HepG2 (cell line): ENCODE data around the gene PMIS2. TPM values are rescaled to one million over a fixed set of nuclear protein-coding genes. Genes with fewer than 3 reads are reported as not detected.

ENCODE experiments used
- AHDC1 ChIP-seq: sonication (generic); formaldehyde crosslinking; IDR thresholded peaks from 2 replicates; pipeline ENCODE4 v1.5.1; 2020; ENCODE audit warnings: mild to moderate bottlenecking, missing genetic modification reagents, borderline replicate concordance
- BORCS8-MEF2B ChIP-seq: sonication (generic); formaldehyde crosslinking; IDR thresholded peaks from 2 replicates; pipeline ENCODE4 v1.8.0; 2022; ENCODE audit warnings: mild to moderate bottlenecking, missing genetic modification reagents
- CBX5 ChIP-seq: sonication (generic); formaldehyde crosslinking; IDR thresholded peaks from 2 replicates; pipeline ENCODE4 v1.4.0; 2020; ENCODE audit warnings: missing genetic modification reagents, borderline replicate concordance
- GABPA ChIP-seq, 2 experiments: IDR thresholded peaks; 2 replicates each; pipeline ENCODE4 v1.6.1; 2011 to 2016; ENCODE audit warnings: low read depth in 2 of 2, low read length in 1 of 2, missing biosample characterization in 1 of 2, missing genetic modification characterization in 1 of 2
- GTF3A ChIP-seq: sonication (generic); formaldehyde crosslinking; conservative IDR thresholded peaks from 2 replicates; pipeline ENCODE4 v1.4.0; 2020; ENCODE audit warnings: mild to moderate bottlenecking, missing genetic modification reagents
- HMGXB3 ChIP-seq: sonication (generic); formaldehyde crosslinking; IDR thresholded peaks from 2 replicates; pipeline ENCODE4 v1.4.0; 2020; ENCODE audit warnings: missing genetic modification reagents, borderline replicate concordance
- KDM5A ChIP-seq: fragments of 200-600 bp; sonication (generic); IDR thresholded peaks from 2 replicates; pipeline ENCODE4 v1.7.0; 2018; ENCODE audit warnings: antibody characterized with exemption, mild to moderate bottlenecking, low read length, borderline replicate concordance
- KDM5B ChIP-seq: sonication (generic); formaldehyde crosslinking; IDR thresholded peaks from 2 replicates; pipeline ENCODE4 v1.4.0; 2020; ENCODE audit warnings: missing genetic modification reagents, mild to moderate bottlenecking, borderline replicate concordance
- MYPOP ChIP-seq: sonication (generic); formaldehyde crosslinking; IDR thresholded peaks from 2 replicates; pipeline ENCODE4 v1.8.1; 2023; ENCODE audit warnings: mild to moderate bottlenecking, moderate library complexity, missing genetic modification reagents
- ONECUT2 ChIP-seq: sonication (generic); formaldehyde crosslinking; IDR thresholded peaks from 2 replicates; pipeline ENCODE4 v1.4.0; 2020; ENCODE audit warnings: missing genetic modification reagents
- SIN3A ChIP-seq: IDR thresholded peaks from 2 replicates; pipeline ENCODE4 v1.6.1; 2011; ENCODE audit warnings: low read depth, mild to moderate bottlenecking, control low read depth, low read length, borderline replicate concordance
- SMARCC2 ChIP-seq: fragments of 450-650 bp; IDR thresholded peaks from 2 replicates; pipeline ENCODE4 v1.6.1; 2017; ENCODE audit warnings: antibody characterized with exemption, mild to moderate bottlenecking
- SNAPC2 ChIP-seq: sonication (generic); formaldehyde crosslinking; IDR thresholded peaks from 2 replicates; pipeline ENCODE4 v1.8.1; 2022; ENCODE audit warnings: mild to moderate bottlenecking, missing genetic modification reagents
- TOE1 ChIP-seq: sonication (generic); formaldehyde crosslinking; IDR thresholded peaks from 2 replicates; pipeline ENCODE4 v1.4.0; 2020; ENCODE audit warnings: mild to moderate bottlenecking, missing genetic modification reagents
- TOPORS ChIP-seq: sonication (generic); formaldehyde crosslinking; IDR thresholded peaks from 2 replicates; pipeline ENCODE4 v1.8.0; 2023; ENCODE audit warnings: mild to moderate bottlenecking, missing genetic modification reagents
- ZNF557 ChIP-seq: sonication (generic); formaldehyde crosslinking; IDR thresholded peaks from 2 replicates; pipeline ENCODE4 v1.4.0; 2020; ENCODE audit warnings: missing genetic modification reagents
- ZNF652 ChIP-seq: IDR thresholded peaks from 2 replicates; pipeline ENCODE4 v1.6.1; 2016; ENCODE audit warnings: low read depth, borderline replicate concordance
- polyA plus RNA-seq, 8 experiments: library from polyadenylated mRNA; depleted of rRNA in 3 of 8; stranded (reverse) in 7 of 8; unstranded in 1 of 8; fragments of >200 nt; fragmentation: Illumina TruSeq in 4 of 8; extraction: Trizol in 4 of 8; gene quantifications; 2 replicates each; pipeline versions ENCODE4 v1.2.1 to v1.2.3, GENCODE V29; 2011 to 2016; ENCODE audit warnings: low read depth in 4 of 8, missing spikeins in 1 of 8, mixed read lengths in 1 of 8; ENCODE audit not compliant: insufficient read depth in 1 of 8
- total RNA-seq, 5 experiments: library from RNA; depleted of rRNA; stranded (reverse); fragments of >200 nt; fragmentation: Illumina TruSeq; extraction: Trizol; gene quantifications; 2 replicates each; pipeline ENCODE4 v1.2.3, GENCODE V29; 2016; ENCODE audit warnings: low read depth in 1 of 5

The PMIS2 gene
- total and polyA plus RNA-seq, 2 of the 13 experiments (the other 11 are each of a cell fraction or from before 2014, with no cell fraction given) = not detected

- TF ChIP-seq AHDC1 (CRISPR knock-in tag) (no peak; the same call in 1 of the 2 replicates), KDM5A (peak; percentile 100), TOE1 (no peak), KDM5B (CRISPR knock-in tag) (no peak; the same call in 1 of the 2 replicates), HMGXB3 (peak; percentile 97), MYPOP (CRISPR knock-in tag) (peak; percentile 78), CBX5 (CRISPR knock-in tag) (peak; percentile 73; the same call in 1 of the 2 replicates), ZNF652 (CRISPR knock-in tag) (no peak; the same call in 1 of the 2 replicates), ZNF557 (CRISPR knock-in tag) (no peak), SMARCC2 (peak; percentile 84; the same call in 1 of the 2 replicates), BORCS8-MEF2B (CRISPR knock-in tag) (no peak; the same call in 1 of the 2 replicates), SIN3A (peak; percentile 58; the same call in 1 of the 2 replicates), GABPA (IDR thresholded peaks at IDR 0.05; ENCODE audit: low read depth, low read length) (peak; percentile 28; the same call in 1 of the 2 replicates), GABPA (CRISPR knock-in tag; IDR thresholded peaks at IDR 0.05; ENCODE audit: low read depth) (peak; percentile 79), ONECUT2 (CRISPR knock-in tag) (no peak), TOPORS (CRISPR knock-in tag) (no peak), GTF3A (CRISPR knock-in tag) (no peak), SNAPC2 (CRISPR knock-in tag) (no peak)
Measured at GRCh38 chr19:35628565-35629331, 42.8 kb downstream of the PMIS2 start, which contains the start of gene RBM42 (continued).
